CD14-positive monocyte (primary cell): ENCODE measurements around the gene PRDX4. TPM values are rescaled to one million over a fixed set of nuclear protein-coding genes. Genes with fewer than 3 reads are reported as not detected.

Experiments
- DNase-seq, 3 donors: peaks; one replicate each; pipeline ENCODE4 v3.0.0-alpha.2; 2011 to 2022
- H2AFZ ChIP-seq: 2 replicates; pipeline ENCODE4 v1.6.0; 2012; ENCODE audit warnings: mild to moderate bottlenecking, low read depth, low read length, inconsistent platforms; ENCODE audit not compliant: insufficient read depth, poor library complexity, severe bottlenecking
- H3K27ac ChIP-seq, 2 donors: 1 replicate in 1 of 2; 2 replicates in 1 of 2; pipeline ENCODE4 v1.5.1; 2012 to 2013; ENCODE audit warnings: low read length in 2 of 2, control low read depth in 1 of 2, inconsistent platforms in 1 of 2, low read depth in 1 of 2, mild to moderate bottlenecking in 1 of 2
- H3K27me3 ChIP-seq, 2 donors: one replicate each; pipeline versions ENCODE4 v1.6.0 to v1.6.1; 2011 to 2013; ENCODE audit warnings: low read length in 2 of 2; ENCODE audit not compliant: control insufficient read depth in 2 of 2, insufficient read depth in 2 of 2
- H3K36me3 ChIP-seq, 2 donors: replicated peaks in 1 of 2; 1 replicate in 1 of 2; 2 replicates in 1 of 2; pipeline versions ENCODE4 v1.5.1 to v1.6.1; 2012 to 2013; ENCODE audit warnings: low read length in 2 of 2, control low read depth in 1 of 2, inconsistent platforms in 1 of 2, mild to moderate bottlenecking in 1 of 2; ENCODE audit not compliant: insufficient read depth in 2 of 2, control insufficient read depth in 1 of 2
- H3K4me1 ChIP-seq, 2 donors: 1 replicate in 1 of 2; 2 replicates in 1 of 2; pipeline versions ENCODE4 v1.5.1 to v1.6.1; 2012 to 2013; ENCODE audit warnings: low read length in 2 of 2, control low read depth in 1 of 2, inconsistent platforms in 1 of 2, mild to moderate bottlenecking in 1 of 2, moderate library complexity in 1 of 2; ENCODE audit not compliant: insufficient read depth in 2 of 2, control insufficient read depth in 1 of 2
- H3K4me2 ChIP-seq: replicated peaks from 2 replicates; pipeline ENCODE3; 2012; ENCODE audit warnings: low read length, moderate library complexity, mild to moderate bottlenecking; ENCODE audit not compliant: poor library complexity, severe bottlenecking; ENCODE audit errors: extremely low read depth
- H3K4me3 ChIP-seq, 3 experiments: fragments of 200-600 bp in 1 of 3; sonication (generic) in 1 of 3; replicated peaks in 1 of 3; 1 replicate in 2 of 3; 2 replicates in 1 of 3; pipeline ENCODE4 v1.5.1; 2011 to 2013; ENCODE audit warnings: low read length in 3 of 3, mild to moderate bottlenecking in 3 of 3, control low read depth in 2 of 3, low read depth in 2 of 3, inconsistent platforms in 1 of 3, moderate library complexity in 1 of 3
- H3K79me2 ChIP-seq: 2 replicates; pipeline ENCODE4 v1.6.0; 2012; ENCODE audit warnings: mild to moderate bottlenecking, control low read depth, inconsistent platforms, low read length, moderate library complexity; ENCODE audit not compliant: insufficient read depth
- H3K9ac ChIP-seq: 2 replicates; pipeline ENCODE4 v1.6.0; 2017; ENCODE audit warnings: low read length, mild to moderate bottlenecking; ENCODE audit not compliant: insufficient read depth, poor library complexity, severe bottlenecking
- H3K9me3 ChIP-seq, 2 donors: replicated peaks in 1 of 2; 1 replicate in 1 of 2; 2 replicates in 1 of 2; pipeline versions ENCODE4 v1.5.1 to v1.6.1; 2012 to 2013; ENCODE audit warnings: low read length in 2 of 2, control low read depth in 1 of 2; ENCODE audit not compliant: control insufficient read depth in 1 of 2, insufficient read depth in 1 of 2
- H4K20me1 ChIP-seq: 2 replicates; pipeline ENCODE4 v1.6.0; 2012; ENCODE audit warnings: mild to moderate bottlenecking, low read length, control low read depth, moderate library complexity; ENCODE audit not compliant: insufficient read depth
- H3K27ac Mint-ChIP-seq, 7 donors: one replicate each; pipeline ENCODE4 v1.8.0; 2020; ENCODE audit warnings: mild to moderate bottlenecking in 7 of 7, mixed read lengths in 7 of 7, moderate library complexity in 6 of 7, inconsistent platforms in 2 of 7
- H3K27me3 Mint-ChIP-seq, 3 donors: one replicate each; pipeline ENCODE4 v1.8.0; 2021 to 2022; ENCODE audit warnings: low read depth in 3 of 3, mild to moderate bottlenecking in 3 of 3, mixed read lengths in 3 of 3, moderate library complexity in 3 of 3, inconsistent platforms in 1 of 3
- H3K36me3 Mint-ChIP-seq, 2 donors: one replicate each; pipeline ENCODE4 v1.8.0; 2020; ENCODE audit warnings: mixed read lengths in 2 of 2, inconsistent platforms in 1 of 2, mild to moderate bottlenecking in 1 of 2
- H3K4me1 Mint-ChIP-seq: one replicate; pipeline ENCODE4 v1.8.0; 2020; ENCODE audit warnings: mild to moderate bottlenecking, mixed read lengths
- H3K4me3 Mint-ChIP-seq, 2 donors: one replicate each; pipeline ENCODE4 v1.8.0; 2020; ENCODE audit warnings: mild to moderate bottlenecking in 2 of 2, mixed read lengths in 2 of 2, moderate library complexity in 1 of 2
- H3K9me3 Mint-ChIP-seq, 7 donors: one replicate each; pipeline ENCODE4 v1.8.0; 2020 to 2022; ENCODE audit warnings: mixed read lengths in 7 of 7, mild to moderate bottlenecking in 6 of 7, moderate library complexity in 6 of 7, inconsistent platforms in 2 of 7
- CTCF ChIP-seq: fragments of 200-600 bp; IDR thresholded peaks from one replicate; pipeline ENCODE4 v1.8.0; 2022; ENCODE audit warnings: antibody characterized with exemption, mild to moderate bottlenecking
- WGBS: methylation state at CpG from one replicate; pipeline ENCODE4 v1.1.5; 2013; ENCODE audit warnings: missing lambda C conversion rate; ENCODE audit not compliant: insufficient coverage; 5-methylcytosine and 5-hydroxymethylcytosine counted together
- intact Hi-C, 2 donors: fragments of 100-400 bp; cut with micrococcal nuclease; formaldehyde crosslinking; loops; one replicate each; pipeline versions ENCODE4 v1.15.0 to v1.15.1; 2023
- polyA plus RNA-seq, 3 donors: library from polyadenylated mRNA; depleted of rRNA in 1 of 3; unstranded in 2 of 3; stranded (reverse) in 1 of 3; fragments of 300-500 nt in 2 of 3; fragments of >200 nt in 1 of 3; fragmentation: Illumina TruSeq in 2 of 3; gene quantifications; 1 replicate in 2 of 3; 2 replicates in 1 of 3; pipeline ENCODE4 v1.2.3, GENCODE V29; 2012 to 2021

Gene PRDX4
- polyA plus RNA-seq, 3 donors: 12.8 to 76.2 (median 60.6) TPM

DNA sequence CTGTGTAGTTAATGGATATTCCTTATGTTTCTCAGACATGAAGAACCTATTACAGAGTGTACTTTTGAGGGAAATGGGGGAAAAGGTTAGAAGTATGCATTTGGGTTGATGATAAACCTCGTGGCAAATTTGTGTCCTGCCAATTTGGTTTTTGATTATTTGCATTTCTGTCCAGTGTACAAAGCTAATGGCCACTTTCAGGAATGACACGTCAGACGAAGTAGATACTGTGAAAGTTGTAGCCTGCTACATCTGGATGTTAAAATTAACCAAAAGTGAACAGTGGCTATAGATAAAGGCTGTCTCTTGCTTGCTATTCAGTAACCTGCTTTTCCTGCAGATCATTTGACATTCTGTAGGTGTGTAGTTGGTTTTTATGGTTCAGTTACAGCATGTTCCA is 1.0 kb downstream of the PRDX4 start:
- Histone ChIP-seq H3K4me3 (peak overlapping the region; percentile 68 to 79 (median 78)), H3K79me2 (no peaks in the 10 kb centered on the region), H3K4me1 (peaks cover 16 to 22% of the 10 kb centered on the region in 2 donors), H2AFZ (peak overlapping the region; percentile 79), H3K9me3 (no peaks in the 10 kb centered on the region), H4K20me1 (no peaks in the 10 kb centered on the region), H3K9ac (no peak overlapping the region), H3K4me2 (peak overlapping the region; percentile 79), H3K27me3 (peaks cover 0 to 2% of the 10 kb centered on the region in 2 donors), H3K27ac (peak overlapping the region in 1 of 2 donors; percentile 79), H3K36me3 (peaks cover 0 to 5% of the 10 kb centered on the region in 2 donors)
- no peak for DNase-seq
- no peak overlapping the region for H3K27ac Mint-ChIP-seq
- peak overlapping the region; percentile 80 to 86 for H3K4me3 Mint-ChIP-seq
- H3K9me3 Mint-ChIP-seq: peaks cover 0 to 7% (median 0%) of the 10 kb centered on the region in 7 donors
- peaks cover 0 to 11% (median 0%) of the 10 kb centered on the region in 3 donors for H3K27me3 Mint-ChIP-seq
- peaks cover 0 to 8% of the 10 kb centered on the region in 2 donors for H3K36me3 Mint-ChIP-seq
- intact Hi-C loops: no loop called here
- WGBS: 29% methylated on average over 2 of the region's 3 CpGs
- TF ChIP-seq CTCF: no peak
- H3K4me1 Mint-ChIP-seq: peaks cover 19% of the 10 kb centered on the region

GRCh38 chrX:23670528-23670927 is 3.2 kb downstream of the PRDX4 start:
- no peaks in the 10 kb centered on the region for H4K20me1 ChIP-seq
- H3K36me3 ChIP-seq: peaks cover 8 to 13% of the 10 kb centered on the region in 2 donors
- Mint-ChIP-seq H3K27ac (no peak overlapping the region), H3K36me3 (peaks cover 3 to 11% of the 10 kb centered on the region in 2 donors), H3K4me3 (no peak overlapping the region), H3K4me1 (peaks cover 19% of the 10 kb centered on the region), H3K27me3 (peaks cover 0 to 11% (median 0%) of the 10 kb centered on the region in 3 donors), H3K9me3 (peaks cover 0 to 4% (median 0%) of the 10 kb centered on the region in 7 donors)
- intact Hi-C loops: no loop called here
- H3K79me2 ChIP-seq: no peaks in the 10 kb centered on the region
- WGBS: no CpG with 5 or more reads among the region's 1 CpG
- H3K4me2 ChIP-seq: no peak overlapping the region
- DNase-seq: no peak
- no peaks in the 10 kb centered on the region for H3K9me3 ChIP-seq
- H3K4me1 ChIP-seq: peaks cover 16 to 22% of the 10 kb centered on the region in 2 donors
- no peak overlapping the region for H2AFZ ChIP-seq
- H3K4me3 ChIP-seq: no peak overlapping the region
- no peak for TF ChIP-seq CTCF
- H3K27ac ChIP-seq: no peak overlapping the region
- no peak overlapping the region for H3K9ac ChIP-seq
- peaks cover 0 to 4% of the 10 kb centered on the region in 2 donors for H3K27me3 ChIP-seq
